GM12875 (cell line): ENCODE results near the gene C2orf81.

ENCODE experiments used
- H3K4me3 ChIP-seq: one replicate; pipeline ENCODE4 v1.5.1; 2011; ENCODE audit warnings: low read depth, low read length, control low read depth
- CTCF ChIP-seq: IDR thresholded peaks from 2 replicates; pipeline ENCODE4 v1.5.1; 2011; ENCODE audit warnings: low read depth, mild to moderate bottlenecking, control low read depth, inconsistent platforms, low read length, moderate library complexity, borderline replicate concordance; ENCODE audit not compliant: insufficient read depth

The C2orf81 gene

GRCh38 chr2:74440378-74441169, 19.2 kb upstream of the C2orf81 start:
- peak overlapping the region; percentile 56 for H3K4me3 ChIP-seq
- peak; percentile 47 for TF ChIP-seq CTCF

DNA sequence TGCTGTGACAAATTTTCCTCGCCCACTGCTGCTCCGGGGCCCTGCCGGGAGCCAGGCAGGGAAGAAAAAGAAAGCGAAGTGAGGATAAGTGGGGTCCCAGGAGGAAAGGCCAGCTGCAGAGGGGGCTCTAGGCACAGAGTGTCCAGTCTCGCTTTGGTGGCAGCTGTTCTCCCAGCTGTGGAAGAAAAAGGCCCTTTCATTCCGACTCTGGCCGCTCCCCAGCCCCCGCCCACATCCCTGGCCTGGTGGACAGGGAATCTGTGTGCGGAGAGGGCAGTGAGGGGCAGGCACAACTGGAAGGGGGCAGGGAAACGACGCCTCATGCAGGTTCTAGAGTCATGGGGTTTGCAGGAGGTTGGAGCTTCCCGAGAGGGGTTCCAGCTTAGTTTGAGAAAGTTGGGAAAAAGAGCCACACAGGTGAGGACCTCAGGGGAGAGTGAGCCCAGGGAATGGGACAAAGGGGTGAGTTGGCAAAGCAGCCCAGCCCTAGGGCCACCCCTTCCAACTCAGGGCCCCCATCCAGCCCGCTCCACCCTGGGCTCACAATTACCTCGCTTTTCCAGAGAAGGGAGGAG, 18.5 kb upstream of the C2orf81 start:
- no peak for TF ChIP-seq CTCF
- H3K4me3 ChIP-seq = peak overlapping the region; percentile 56

GRCh38 chr2:74439373-74439772, 18.0 kb upstream of the C2orf81 start:
- no peak for TF ChIP-seq CTCF
- H3K4me3 ChIP-seq = peak overlapping the region; percentile 56

- no peak for TF ChIP-seq CTCF
- no peak overlapping the region for H3K4me3 ChIP-seq
Measured at GRCh38 chr2:74438248-74438647, 16.8 kb upstream of the C2orf81 start.

DNA sequence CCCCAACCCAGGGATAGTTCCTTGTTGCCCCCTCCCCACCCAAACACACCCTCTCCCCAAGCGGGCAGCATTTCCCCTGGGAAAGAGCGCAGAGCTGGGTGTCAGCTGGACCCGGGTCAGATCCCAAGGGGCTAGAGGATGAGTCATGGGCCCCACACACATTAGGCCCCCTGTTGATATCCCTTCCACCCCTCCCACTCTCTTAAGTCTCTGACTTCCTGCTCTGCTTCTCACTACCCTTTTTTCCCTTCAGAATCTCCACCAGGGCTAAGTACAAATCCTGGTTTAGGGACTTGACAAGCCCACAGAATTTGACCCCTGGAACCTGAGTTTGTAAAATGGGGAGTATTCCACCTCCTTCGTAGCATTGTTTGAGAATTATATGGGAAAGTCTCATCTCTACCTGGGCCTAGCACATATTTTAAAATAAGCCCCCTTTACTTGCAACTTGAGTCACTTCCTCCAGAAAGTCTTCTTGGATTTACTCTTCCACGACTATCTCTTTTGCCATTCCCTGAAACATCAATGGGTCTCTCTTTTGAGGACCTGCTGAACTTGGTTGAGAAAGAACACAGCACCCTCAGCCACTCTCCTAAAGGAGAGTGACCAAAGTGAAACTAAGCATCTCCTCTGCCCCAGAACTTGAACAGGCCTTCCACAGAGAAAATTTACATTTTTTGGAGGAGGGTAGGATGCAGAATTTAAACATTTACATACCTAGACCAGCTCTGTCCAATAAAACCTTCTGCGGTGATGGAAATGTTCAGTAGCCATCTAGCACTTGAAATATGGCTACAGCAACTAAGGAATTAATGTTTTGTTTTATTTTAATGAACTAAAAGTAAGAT, 15.7 kb upstream of the C2orf81 start:
- no peak for TF ChIP-seq CTCF
- no peak overlapping the region for H3K4me3 ChIP-seq

- TF ChIP-seq CTCF = no peak
- no peak overlapping the region for H3K4me3 ChIP-seq
Measured at GRCh38 chr2:74436111-74436805, 14.8 kb upstream of the C2orf81 start.
